Type B pancreatic cell (in vitro differentiated cells): ENCODE data around the gene NEDD9. TPM values are rescaled to one million over a fixed set of nuclear protein-coding genes. Genes with fewer than 3 reads are reported as not detected.

Source experiments
- DNase-seq: peaks from one replicate; pipeline ENCODE4 v3.0.0; 2021; ENCODE audit warnings: mixed read lengths; ENCODE audit not compliant: unreplicated experiment; ENCODE audit errors: extremely low spot score
- H3K27ac Mint-ChIP-seq: 2 replicates; pipeline ENCODE4 v1.8.0; 2021; ENCODE audit warnings: mild to moderate bottlenecking, mixed read lengths
- H3K27me3 Mint-ChIP-seq: 2 replicates; pipeline ENCODE4 v1.8.0; 2021; ENCODE audit warnings: mixed read lengths
- H3K36me3 Mint-ChIP-seq: 2 replicates; pipeline ENCODE4 v1.8.0; 2021; ENCODE audit warnings: mixed read lengths
- H3K4me1 Mint-ChIP-seq: one replicate; pipeline ENCODE4 v1.8.0; 2021; ENCODE audit warnings: mixed read lengths; ENCODE audit not compliant: unreplicated experiment
- H3K4me3 Mint-ChIP-seq: 2 replicates; pipeline ENCODE4 v1.8.0; 2021; ENCODE audit warnings: mild to moderate bottlenecking, mixed read lengths
- H3K9me3 Mint-ChIP-seq: 2 replicates; pipeline ENCODE4 v1.8.0; 2021; ENCODE audit warnings: mixed read lengths
- CTCF ChIP-seq: fragments of 200-600 bp; sonication (generic); conservative IDR thresholded peaks from 2 replicates; pipeline ENCODE4 v1.5.0; 2021; ENCODE audit warnings: antibody characterized with exemption, mild to moderate bottlenecking
- total RNA-seq: library from RNA; stranded (reverse); gene quantifications from 2 replicates; pipeline ENCODE4 v1.2.1, GENCODE V29; 2021; ENCODE audit warnings: low replicate concordance

The NEDD9 gene
- total RNA-seq, 1 donor from 2014 or later = 21.3 TPM

- Mint-ChIP-seq H3K4me3 (no peak overlapping the region), H3K4me1 (peaks cover 53% of the 10 kb centered on the region), H3K9me3 (peaks cover 3% of the 10 kb centered on the region), H3K36me3 (peaks cover 41% of the 10 kb centered on the region), H3K27me3 (no peaks in the 10 kb centered on the region), H3K27ac (no peak overlapping the region)
- DNase-seq = no peak
- no peak for TF ChIP-seq CTCF
These were observed 32.1 kb downstream of the NEDD9 start for GRCh38 chr6:11200356-11200755.

- no peak for TF ChIP-seq CTCF
- H3K9me3 Mint-ChIP-seq = peaks cover 3% of the 10 kb centered on the region
- no peak overlapping the region for H3K4me3 Mint-ChIP-seq
- no peak for DNase-seq
- peaks cover 63% of the 10 kb centered on the region for H3K4me1 Mint-ChIP-seq
- H3K27me3 Mint-ChIP-seq = no peaks in the 10 kb centered on the region
- no peak overlapping the region for H3K27ac Mint-ChIP-seq
- peaks cover 46% of the 10 kb centered on the region for H3K36me3 Mint-ChIP-seq
These were observed 33.5 kb downstream of the NEDD9 start for GRCh38 chr6:11198663-11199603.

GRCh38 chr6:11197850-11198249 is 34.6 kb downstream of the NEDD9 start:
- no peak for TF ChIP-seq CTCF
- H3K27ac Mint-ChIP-seq = no peak overlapping the region
- no peaks in the 10 kb centered on the region for H3K27me3 Mint-ChIP-seq
- H3K9me3 Mint-ChIP-seq = peaks cover 3% of the 10 kb centered on the region
- no peak overlapping the region for H3K4me3 Mint-ChIP-seq
- peaks cover 43% of the 10 kb centered on the region for H3K36me3 Mint-ChIP-seq
- no peak for DNase-seq
- H3K4me1 Mint-ChIP-seq = peaks cover 55% of the 10 kb centered on the region

- H3K36me3 Mint-ChIP-seq = peaks cover 45% of the 10 kb centered on the region
- peak overlapping the region; percentile 66 for H3K4me3 Mint-ChIP-seq
- H3K9me3 Mint-ChIP-seq = peaks cover 3% of the 10 kb centered on the region
- H3K27ac Mint-ChIP-seq = peak overlapping the region; percentile 66
- peaks cover 48% of the 10 kb centered on the region for H3K4me1 Mint-ChIP-seq
- TF ChIP-seq CTCF = no peak
- H3K27me3 Mint-ChIP-seq = no peaks in the 10 kb centered on the region
- no peak for DNase-seq
These were observed 35.3 kb downstream of the NEDD9 start for GRCh38 chr6:11197175-11197536.

- no peak for DNase-seq
- H3K9me3 Mint-ChIP-seq = peaks cover 3% of the 10 kb centered on the region
- H3K4me3 Mint-ChIP-seq = peak overlapping the region; percentile 66
- TF ChIP-seq CTCF = no peak
- peaks cover 44% of the 10 kb centered on the region for H3K36me3 Mint-ChIP-seq
- H3K27ac Mint-ChIP-seq = peak overlapping the region; percentile 66
- H3K4me1 Mint-ChIP-seq = peaks cover 43% of the 10 kb centered on the region
- no peaks in the 10 kb centered on the region for H3K27me3 Mint-ChIP-seq
These were observed 35.8 kb downstream of the NEDD9 start for GRCh38 chr6:11196511-11197174.
